ENCODE data around the gene STARD10.
A peak's percentile ranks its signal among the peaks of the same experiment; 100 is the strongest.
"Not testable (repeated sequence)": the region's sequence is repeated elsewhere in the genome, so short reads cannot be mapped to it uniquely, and the experiment has no call there.

The STARD10 gene

GRCh38 chr11:72806378-72806777 is 12.5 kb upstream of the STARD10 start:
- DNase-seq: not testable (repeated sequence)

- DNase-seq: no peak
Observed at GRCh38 chr11:72805216-72805615, 11.4 kb upstream of the STARD10 start.

- DNase-seq: no peak
Observed at GRCh38 chr11:72802822-72803221, 9.0 kb upstream of the STARD10 start.

GRCh38 chr11:72799441-72799840 is 5.6 kb upstream of the STARD10 start:
- DNase-seq: no peak

GRCh38 chr11:72798361-72798760 is 4.5 kb upstream of the STARD10 start:
- no peak for DNase-seq

GRCh38 chr11:72793076-72793424 is 797 bp downstream of the STARD10 start:
- no peak for DNase-seq

- no peak for DNase-seq
Observed at GRCh38 chr11:72792437-72793021, 1.3 kb downstream of the STARD10 start.

- DNase-seq: not testable (repeated sequence)
Observed at GRCh38 chr11:72791228-72791627, 2.6 kb downstream of the STARD10 start.

- DNase-seq: no peak
Observed at GRCh38 chr11:72789493-72790131, 4.2 kb downstream of the STARD10 start.

GRCh38 chr11:72788241-72788640 is 5.6 kb downstream of the STARD10 start:
- no peak for DNase-seq

- DNase-seq: no peak
Observed at GRCh38 chr11:72787216-72788104, 6.4 kb downstream of the STARD10 start.

GRCh38 chr11:72786305-72787215 is 7.3 kb downstream of the STARD10 start:
- peak; percentile 66 to 87 for DNase-seq

- no peak for DNase-seq
Observed at GRCh38 chr11:72784662-72785061, 9.2 kb downstream of the STARD10 start.

- no peak for DNase-seq
Observed at GRCh38 chr11:72783144-72783905, 10.5 kb downstream of the STARD10 start.

- peak; percentile 19 to 58 for DNase-seq
Observed at GRCh38 chr11:72782081-72782920, 11.5 kb downstream of the STARD10 start.

- DNase-seq: peak in 1 of 2 experiments; percentile 5
Observed at GRCh38 chr11:72781313-72782080, 12.3 kb downstream of the STARD10 start.

GRCh38 chr11:72781063-72781312 is 12.9 kb downstream of the STARD10 start:
- no peak for DNase-seq

GRCh38 chr11:72780296-72781062 is 13.4 kb downstream of the STARD10 start:
- DNase-seq: no peak

GRCh38 chr11:72779495-72780128 is 14.2 kb downstream of the STARD10 start:
- no peak for DNase-seq

All from NCI-H2081 (cell line).